HG02623 (cell line): ENCODE measurements around the gene BSN.

ENCODE experiments used
- ATAC-seq: cut with Tn5 transposase; IDR thresholded peaks from one replicate; pipeline ENCODE4 v1.9.1; 2021; ENCODE audit warnings: moderate library complexity; ENCODE audit not compliant: unreplicated experiment

BSN gene

DNA sequence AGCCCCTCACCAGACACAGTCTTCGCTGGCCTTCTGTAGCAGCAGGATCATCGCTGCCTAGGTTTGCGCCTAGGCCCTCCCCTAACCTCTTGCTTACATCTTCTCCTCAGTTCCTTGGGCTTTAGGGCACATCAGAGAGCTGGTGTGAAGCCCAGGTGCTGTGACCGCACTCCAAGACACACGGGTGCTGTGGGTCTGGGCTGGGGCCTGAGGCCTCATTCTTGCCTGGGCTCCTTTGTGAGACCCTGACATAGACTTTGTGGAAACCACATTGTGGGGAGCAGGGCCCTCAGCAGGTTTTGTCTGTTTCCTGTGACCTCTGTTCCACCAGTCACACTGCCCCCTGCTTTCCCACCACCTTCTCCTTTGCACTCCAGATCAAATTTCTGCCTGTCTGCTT lies 157.2 kb downstream of the BSN start:
- ATAC-seq = no peak

DNA sequence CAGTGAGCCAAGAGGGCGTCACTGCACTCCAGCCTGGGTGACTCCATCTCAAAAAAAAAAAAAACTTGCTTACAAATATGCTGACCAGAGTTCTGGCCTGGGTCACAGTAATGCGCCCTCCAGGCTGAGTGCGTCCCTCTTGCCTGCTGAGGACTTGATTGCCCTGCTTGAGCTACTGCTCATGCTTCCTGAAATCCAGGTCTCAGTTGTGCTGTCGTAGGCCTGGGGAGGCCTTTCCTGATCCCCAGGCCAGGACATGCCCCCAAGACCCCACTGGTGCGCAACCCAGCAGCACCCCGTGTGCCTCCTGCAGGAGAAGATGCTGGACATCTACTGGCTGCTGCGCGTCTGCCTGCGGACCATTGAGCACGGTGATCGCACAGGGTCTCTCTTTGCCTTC lies 157.9 kb downstream of the BSN start:
- ATAC-seq = no peak

DNA sequence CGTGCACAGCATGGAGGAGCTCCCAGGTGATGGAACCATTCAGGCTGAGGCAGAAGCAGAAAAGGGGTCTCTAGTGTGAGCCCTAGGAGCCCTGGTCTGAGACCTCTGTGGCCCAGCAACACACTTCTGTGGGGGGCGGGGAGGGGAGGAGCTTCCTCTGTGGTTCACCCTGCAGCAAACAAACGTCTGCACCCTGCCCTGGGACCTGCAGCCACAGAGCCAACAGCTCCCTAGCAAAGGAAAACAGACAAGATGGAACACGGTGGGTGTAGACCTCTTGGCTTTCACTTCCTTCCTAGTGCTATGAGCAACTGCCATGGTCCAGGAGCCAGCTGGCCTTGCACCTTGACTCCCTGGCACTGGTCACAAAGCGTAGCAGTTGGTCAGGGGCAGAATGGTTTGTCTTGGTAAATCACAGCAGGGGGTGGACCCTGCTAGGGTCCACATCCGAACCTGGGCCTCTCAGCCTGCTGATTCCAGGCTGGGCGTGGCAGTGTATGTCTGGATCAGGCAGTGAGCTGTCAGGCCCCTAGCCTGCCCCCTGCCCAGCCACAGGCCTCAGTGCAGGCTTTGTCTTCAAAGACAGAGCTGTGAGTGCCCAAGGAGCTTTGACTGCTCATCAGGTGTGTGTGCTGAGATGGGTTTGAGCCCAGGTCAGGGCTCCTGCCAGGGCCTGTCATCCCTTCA lies 158.5 kb downstream of the BSN start:
- no peak for ATAC-seq

DNA sequence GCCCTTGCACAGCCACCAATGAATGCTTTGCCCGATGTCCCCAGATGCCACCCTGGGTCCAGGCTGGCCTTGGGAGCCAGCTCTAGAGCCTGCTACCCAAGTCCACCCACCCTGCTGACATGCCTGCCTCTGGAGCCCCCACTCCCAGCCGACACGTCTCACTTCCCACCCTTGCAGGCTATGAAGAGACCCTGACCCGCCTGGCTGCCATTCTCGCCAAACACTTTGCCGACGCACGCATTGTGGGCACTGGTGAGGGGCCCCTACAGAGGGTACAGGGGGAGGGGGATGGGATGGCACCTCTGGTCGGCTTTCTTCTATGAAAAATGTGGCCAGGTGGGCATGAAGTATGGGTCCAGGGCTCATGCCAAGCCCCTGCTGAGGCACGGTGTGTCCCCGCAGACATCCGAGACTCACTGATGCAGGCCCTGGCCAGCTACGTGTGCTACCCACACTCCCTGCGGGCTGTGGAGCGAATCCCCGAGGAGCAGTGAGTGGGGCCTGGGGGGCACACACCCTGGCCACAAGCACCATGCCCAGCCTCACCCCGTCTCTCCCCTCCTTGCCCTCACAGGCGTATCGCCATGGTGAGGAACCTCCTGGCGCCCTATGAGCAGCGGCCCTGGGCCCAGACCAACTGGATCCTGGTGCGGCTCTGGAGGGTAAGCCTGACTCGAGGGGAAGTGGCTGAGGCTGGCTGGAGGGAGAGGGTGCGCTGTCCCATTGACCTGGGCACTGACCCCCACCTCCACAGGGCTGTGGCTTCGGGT lies 159.2 kb downstream of the BSN start:
- no peak for ATAC-seq

DNA sequence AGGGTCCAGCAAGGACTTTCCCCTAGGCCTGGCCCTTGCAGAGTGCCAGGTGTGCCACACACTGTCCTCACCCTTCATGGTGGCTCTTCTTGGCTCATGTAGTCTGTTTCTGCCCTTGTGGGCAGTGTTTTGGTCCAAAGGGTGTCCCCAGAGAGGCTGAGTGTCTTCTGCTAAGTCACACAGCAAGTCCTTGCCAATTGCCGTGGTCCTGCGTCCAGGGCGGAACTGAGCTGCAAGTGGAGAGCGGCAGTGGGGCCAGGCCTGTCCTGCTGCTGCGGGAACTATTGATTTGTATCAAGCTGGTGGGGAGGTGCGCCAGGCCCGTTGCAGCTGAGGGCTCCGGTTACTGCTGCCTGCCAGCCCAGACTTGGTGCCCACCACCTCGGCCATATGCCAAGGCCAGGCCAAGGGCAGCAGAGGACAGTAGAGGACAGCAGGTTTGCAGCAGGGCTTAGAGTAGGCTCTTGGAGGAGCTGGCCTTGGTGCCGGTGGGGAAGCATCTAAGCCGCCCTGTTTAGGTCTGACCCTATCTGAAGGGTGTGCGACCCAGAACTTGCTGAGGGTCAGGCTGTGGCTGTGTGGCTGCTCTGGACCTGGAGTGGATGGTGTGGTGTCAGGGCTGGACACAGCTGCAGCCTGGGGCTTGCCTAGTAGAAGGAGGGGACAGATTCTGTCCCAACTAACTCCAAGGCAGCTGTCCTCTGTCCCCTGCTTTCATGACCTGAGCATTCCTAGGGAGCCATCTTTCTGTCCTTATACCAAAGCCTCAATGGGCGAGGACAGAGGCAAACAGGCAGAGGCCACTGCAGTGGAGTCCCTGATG lies 160.7 kb downstream of the BSN start:
- no peak for ATAC-seq

DNA sequence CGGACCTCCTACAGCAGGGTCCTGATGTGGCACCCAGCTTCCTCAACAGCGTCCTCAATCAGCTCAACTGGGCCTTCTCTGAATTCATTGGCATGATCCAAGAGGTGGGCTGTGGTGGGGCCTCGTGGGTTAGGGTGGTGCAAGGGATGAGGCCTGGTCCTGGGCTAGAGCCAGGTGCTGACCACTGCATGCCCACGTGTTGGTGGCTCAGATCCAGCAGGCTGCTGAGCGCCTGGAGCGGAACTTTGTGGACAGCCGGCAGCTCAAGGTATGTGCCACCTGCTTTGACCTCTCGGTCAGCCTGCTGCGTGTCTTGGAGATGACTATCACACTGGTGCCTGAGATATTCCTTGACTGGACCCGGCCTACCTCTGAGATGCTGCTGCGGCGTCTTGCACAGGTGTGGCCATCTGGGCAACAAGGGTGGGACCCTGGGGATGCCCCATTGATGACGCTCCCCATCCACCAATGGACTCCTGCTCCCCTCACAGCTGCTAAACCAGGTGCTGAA lies 161.4 kb downstream of the BSN start:
- no peak for ATAC-seq

DNA sequence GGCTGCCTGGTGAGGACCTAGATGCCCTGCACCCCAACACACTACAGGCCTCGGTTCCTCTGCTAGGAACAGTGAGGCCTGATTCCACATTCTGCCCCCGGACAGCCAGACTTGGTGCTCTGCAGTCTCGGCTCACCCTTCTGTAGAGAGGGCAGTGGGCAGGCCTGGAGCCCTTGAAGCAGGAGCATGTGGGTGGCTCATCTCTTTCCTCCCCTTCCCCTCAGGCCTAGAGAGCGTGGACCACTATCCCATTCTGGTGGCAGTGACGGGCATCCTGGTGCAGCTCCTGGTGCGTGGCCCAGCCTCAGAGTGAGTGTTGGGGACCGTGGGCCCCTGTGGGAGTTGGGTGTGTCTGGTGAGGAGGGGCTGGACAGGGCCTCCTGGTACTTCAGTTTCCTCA lies 161.9 kb downstream of the BSN start:
- ATAC-seq = no peak

DNA sequence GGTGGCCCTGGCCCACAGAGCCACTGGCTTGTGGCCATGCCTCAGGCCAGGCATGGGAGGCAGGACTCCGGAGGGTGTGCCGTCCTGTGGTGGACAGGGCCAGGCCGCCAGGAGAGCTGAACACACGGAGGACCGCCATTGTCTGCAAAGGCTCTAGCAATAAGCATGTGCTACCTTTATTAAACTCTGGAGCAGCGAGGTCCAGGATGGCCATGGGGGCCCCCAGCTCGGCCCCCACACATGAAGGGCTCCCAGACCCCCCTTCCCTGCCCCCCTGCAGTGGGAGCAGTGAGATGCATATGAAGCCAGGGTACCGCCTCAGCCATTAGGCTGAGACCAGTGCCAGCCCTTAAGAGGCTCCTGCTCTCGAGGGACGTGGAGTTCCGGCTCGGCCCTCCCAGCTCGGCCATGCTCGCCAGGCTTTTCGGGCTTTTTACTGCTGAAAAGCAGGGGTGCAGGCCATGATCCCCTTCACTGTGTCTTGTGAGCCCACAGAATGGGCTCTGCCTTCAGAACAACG lies 162.5 kb downstream of the BSN start:
- no peak for ATAC-seq

DNA sequence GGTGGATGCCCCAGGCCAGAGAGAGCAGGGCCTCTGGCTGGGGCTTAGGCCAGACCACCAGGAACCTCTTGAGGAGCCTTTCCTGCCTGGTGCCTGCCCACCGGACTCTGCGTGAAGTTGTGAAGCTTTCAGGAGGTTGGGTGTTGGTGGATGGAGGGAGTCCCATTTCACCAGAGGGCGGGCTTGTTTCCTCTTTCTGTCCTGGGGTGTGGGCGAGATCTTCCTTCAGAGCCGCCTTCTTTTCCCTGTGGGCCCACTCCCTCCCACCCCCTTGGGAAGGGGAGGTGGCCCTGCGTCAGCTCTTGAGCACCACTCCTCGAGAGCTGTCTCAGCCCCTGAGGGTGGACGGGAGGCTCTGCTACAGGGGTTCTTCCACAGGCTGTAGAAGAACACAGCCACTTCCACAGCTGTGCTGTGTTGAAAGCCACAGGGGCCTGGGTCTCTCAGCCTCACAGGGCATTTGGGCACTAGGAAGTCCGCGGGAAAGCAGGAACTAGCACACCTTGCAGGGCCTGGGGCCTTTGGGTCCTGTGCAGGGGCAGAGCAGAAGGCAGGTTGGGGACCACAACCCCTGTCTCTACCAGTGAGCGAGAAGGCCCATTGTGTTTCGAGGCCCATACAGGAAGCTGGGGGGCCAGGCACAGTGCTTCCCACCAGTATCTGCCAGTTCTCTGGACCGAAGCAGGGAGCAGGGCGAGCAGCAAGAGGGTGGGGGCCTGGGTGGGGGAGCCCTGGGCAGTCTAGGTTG lies 163.1 kb downstream of the BSN start:
- no peak for ATAC-seq

DNA sequence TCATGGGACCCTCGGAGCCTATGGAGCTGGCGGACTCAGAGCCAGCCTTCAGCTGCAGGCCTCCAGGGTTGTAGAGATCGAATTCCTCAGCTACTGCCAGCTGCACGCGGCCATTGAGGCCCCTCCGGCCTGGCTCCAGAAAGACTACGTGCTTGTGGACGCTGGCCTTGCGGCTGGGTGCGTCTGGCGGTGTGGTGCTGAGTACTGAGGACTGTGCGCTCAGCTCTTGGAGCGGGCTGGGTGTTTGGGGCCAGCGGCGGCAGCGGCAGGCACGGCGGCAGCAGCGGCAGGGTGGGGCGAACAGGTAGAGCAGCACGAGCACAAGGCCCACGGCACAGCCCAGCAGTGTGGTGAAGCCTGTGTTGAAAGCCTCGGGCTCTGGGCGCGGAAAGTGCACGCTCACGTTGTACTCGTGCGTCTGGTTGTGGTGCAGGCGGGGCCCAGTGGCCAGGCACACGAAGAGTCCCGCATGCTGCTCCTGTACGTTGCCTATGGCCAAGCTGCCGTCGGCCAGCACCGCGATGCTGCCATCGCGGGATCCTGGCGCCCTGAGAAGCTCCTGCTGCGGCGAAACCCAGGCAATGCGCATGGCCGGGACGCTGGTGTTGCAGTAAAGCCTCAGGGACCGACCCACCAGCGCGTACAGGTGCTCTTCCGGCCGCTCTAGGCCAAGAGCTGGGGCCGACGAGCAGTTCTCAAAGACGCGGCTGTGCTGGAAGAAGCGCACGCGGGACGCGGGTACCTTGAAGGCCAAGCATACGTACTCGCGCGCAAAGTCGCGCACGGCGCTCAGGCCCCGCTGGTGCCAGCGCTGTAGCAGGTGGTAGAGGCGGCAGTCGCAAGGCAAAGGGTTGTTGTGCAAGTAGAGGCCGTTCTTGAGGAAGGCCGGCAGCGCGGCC lies 163.9 kb downstream of the BSN start:
- no peak for ATAC-seq

DNA sequence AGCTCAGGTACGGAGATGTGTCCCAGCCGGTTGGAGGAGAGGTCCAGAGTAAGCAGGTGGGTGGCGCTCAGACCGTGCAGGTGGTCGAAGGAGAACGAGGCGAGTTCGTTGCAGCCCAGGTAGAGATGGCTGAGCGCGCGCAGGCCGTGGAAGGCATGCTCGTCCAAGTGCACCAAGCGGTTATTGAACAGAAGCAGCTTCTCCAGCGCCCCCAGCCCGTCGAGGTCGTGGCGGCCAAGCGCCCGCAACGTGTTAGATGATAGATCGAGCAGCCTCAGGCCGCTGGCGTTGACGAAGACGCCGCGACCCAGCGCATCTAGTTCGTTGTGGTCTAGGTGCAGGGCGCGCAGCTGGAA lies 164.6 kb downstream of the BSN start:
- no peak for ATAC-seq

DNA sequence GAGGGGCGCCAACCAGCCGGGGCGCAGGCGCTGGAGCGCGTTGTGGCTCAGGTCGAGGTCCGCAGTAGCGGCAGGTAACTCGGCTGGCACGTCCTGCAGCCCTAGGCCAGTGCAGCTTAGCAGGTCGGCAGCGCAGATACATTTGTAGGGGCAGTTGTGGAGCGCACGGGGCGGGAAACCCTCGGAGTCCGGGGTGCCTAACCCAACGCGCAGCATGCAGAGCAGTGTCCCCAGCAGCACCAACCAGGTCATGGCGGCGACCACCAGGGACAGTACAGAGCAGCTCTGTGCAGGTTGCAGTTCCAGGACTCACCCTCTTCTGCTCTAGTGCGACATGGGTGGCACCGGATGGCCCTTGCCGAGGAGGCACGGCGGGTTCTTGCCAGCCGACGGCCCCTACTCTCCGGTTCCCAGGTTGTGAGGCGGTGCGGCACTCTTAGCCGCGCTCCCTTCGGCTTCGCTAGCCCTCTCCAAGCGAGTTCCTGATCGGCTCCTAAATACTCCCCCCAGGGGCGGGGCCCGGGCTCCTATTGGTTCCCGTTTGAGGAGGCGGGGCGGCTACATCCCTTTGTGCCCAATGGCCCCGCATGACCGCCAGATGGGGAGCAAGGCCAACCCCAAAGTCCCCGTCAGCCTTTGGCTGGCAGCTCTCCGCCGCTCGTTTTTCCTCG lies 165.1 kb downstream of the BSN start, which contains the start of gene AMIGO3:
Gene AMIGO3 (minus strand): TSS at position 471 of the 671 bp plus-strand sequence. CDS start 219 bp downstream, at position 252.
- ATAC-seq = no peak
